Measurements from ENCODE around the gene HEYL. TPM values are rescaled to one million over a fixed set of nuclear protein-coding genes. Genes with fewer than 3 reads are reported as not detected.
A peak's percentile ranks its signal among the peaks of the same experiment; 100 is the strongest.

HEYL gene
- polyA plus RNA-seq, 1 experiment: 0.50 TPM

GRCh38 chr1:39590546-39590945 lies 48.9 kb downstream of the HEYL start:
- POLR2A ChIA-PET: no interaction called here
- CTCF ChIA-PET: interaction anchor here (1.5 to 2.4 kb wide), 2 partner anchors 14 to 63 kb away, joined by 4 to 9 read pairs; partner anchors contain the start of gene PABPC4
- H3K4me3 ChIP-seq (ENCODE audit: low read depth, low read length): no peak overlapping the region
- H3K27me3 ChIP-seq (ENCODE audit: control insufficient read depth, insufficient read depth, low read length): peaks cover 13% of the 10 kb centered on the region
- DNase-seq (ENCODE audit: low read depth): no peak
- TF ChIP-seq CTCF (IDR thresholded peaks at IDR 0.05; ENCODE audit: insufficient read depth, low read depth, low read length): no peak
- H3K36me3 ChIP-seq (ENCODE audit: control insufficient read depth, insufficient read depth, low read length): no peaks in the 10 kb centered on the region

GRCh38 chr1:39585933-39586332 lies 53.5 kb downstream of the HEYL start:
- CTCF ChIA-PET: interaction anchor here (0.6 to 1.5 kb wide), 2 partner anchors 9 to 21 kb away, joined by 3 to 5 read pairs; partner anchors contain the start of gene PABPC4

GRCh38 chr1:39576016-39576657 lies 63.3 kb downstream of the HEYL start:
- H3K4me3 ChIP-seq (ENCODE audit: low read depth, low read length): peak overlapping the region; percentile 84
- ChIA-PET CTCF (interaction anchor here (0.6 to 2.3 kb wide), 9 partner anchors 8 to 150 kb away, joined by 3 to 9 read pairs (median 3); no protein-coding TSS in a partner anchor), POLR2A (no interaction called here)
- TF ChIP-seq CTCF (IDR thresholded peaks at IDR 0.05; ENCODE audit: insufficient read depth, low read depth, low read length): no peak
- no peaks in the 10 kb centered on the region for H3K27me3 ChIP-seq (ENCODE audit: control insufficient read depth, insufficient read depth, low read length)
- peaks cover 7% of the 10 kb centered on the region for H3K36me3 ChIP-seq (ENCODE audit: control insufficient read depth, insufficient read depth, low read length)
- DNase-seq (ENCODE audit: low read depth): no peak

More at GRCh38 chr1:39585933-39586332, 53.5 kb downstream of the HEYL start:
- POLR2A ChIA-PET: no interaction called here
- H3K4me3 ChIP-seq (ENCODE audit: low read depth, low read length): no peak overlapping the region
- no peak for TF ChIP-seq CTCF (IDR thresholded peaks at IDR 0.05; ENCODE audit: insufficient read depth, low read depth, low read length)
- H3K36me3 ChIP-seq (ENCODE audit: control insufficient read depth, insufficient read depth, low read length): no peaks in the 10 kb centered on the region
- no peak for DNase-seq (ENCODE audit: low read depth)
- H3K27me3 ChIP-seq (ENCODE audit: control insufficient read depth, insufficient read depth, low read length): peaks cover 4% of the 10 kb centered on the region; the same call in 1 of the 2 replicates

- no peak for DNase-seq (ENCODE audit: low read depth)
- H3K27me3 ChIP-seq (ENCODE audit: control insufficient read depth, insufficient read depth, low read length): no peaks in the 10 kb centered on the region
- H3K36me3 ChIP-seq (ENCODE audit: control insufficient read depth, insufficient read depth, low read length): peaks cover 14% of the 10 kb centered on the region
- ChIA-PET CTCF (interaction anchor here (0.6 to 2.3 kb wide), 7 partner anchors 14 to 151 kb away, joined by 3 to 9 read pairs (median 4); no protein-coding TSS in a partner anchor), POLR2A (interaction anchor here (0.6 kb wide), 1 partner anchor 78 kb away, joined by 3 read pairs; no protein-coding TSS in a partner anchor)
- H3K4me3 ChIP-seq (ENCODE audit: low read depth, low read length): peak overlapping the region; percentile 84
- no peak for TF ChIP-seq CTCF (IDR thresholded peaks at IDR 0.05; ENCODE audit: insufficient read depth, low read depth, low read length)
Observed at GRCh38 chr1:39575191-39576015, 64.0 kb downstream of the HEYL start.

- Histone ChIP-seq H3K27me3 (ENCODE audit: control insufficient read depth, insufficient read depth, low read length) (no peaks in the 10 kb centered on the region), H3K4me3 (ENCODE audit: low read depth, low read length) (peak overlapping the region; percentile 84), H3K36me3 (ENCODE audit: control insufficient read depth, insufficient read depth, low read length) (peaks cover 20% of the 10 kb centered on the region)
- ChIA-PET POLR2A (interaction anchor here (0.6 kb wide), 1 partner anchor 79 kb away, joined by 3 read pairs; no protein-coding TSS in a partner anchor), CTCF (interaction anchor here (1.4 to 2.5 kb wide), 3 partner anchors 26 to 145 kb away, joined by 3 to 11 read pairs (median 4); no protein-coding TSS in a partner anchor)
- DNase-seq (ENCODE audit: low read depth): no peak
- no peak for TF ChIP-seq CTCF (IDR thresholded peaks at IDR 0.05; ENCODE audit: insufficient read depth, low read depth, low read length)
Observed at GRCh38 chr1:39574646-39575045, 64.8 kb downstream of the HEYL start.

Measured in BJ (cell line).